Anterior cingulate cortex (tissue), 58 donors: Measurements from ENCODE around the gene TCEA2.

ENCODE experiments used
- DNase-seq, 58 donors: peaks; one replicate each; lab custom pipeline; 2025; lab: John Stamatoyannopoulos, UW

TCEA2 gene

DNA sequence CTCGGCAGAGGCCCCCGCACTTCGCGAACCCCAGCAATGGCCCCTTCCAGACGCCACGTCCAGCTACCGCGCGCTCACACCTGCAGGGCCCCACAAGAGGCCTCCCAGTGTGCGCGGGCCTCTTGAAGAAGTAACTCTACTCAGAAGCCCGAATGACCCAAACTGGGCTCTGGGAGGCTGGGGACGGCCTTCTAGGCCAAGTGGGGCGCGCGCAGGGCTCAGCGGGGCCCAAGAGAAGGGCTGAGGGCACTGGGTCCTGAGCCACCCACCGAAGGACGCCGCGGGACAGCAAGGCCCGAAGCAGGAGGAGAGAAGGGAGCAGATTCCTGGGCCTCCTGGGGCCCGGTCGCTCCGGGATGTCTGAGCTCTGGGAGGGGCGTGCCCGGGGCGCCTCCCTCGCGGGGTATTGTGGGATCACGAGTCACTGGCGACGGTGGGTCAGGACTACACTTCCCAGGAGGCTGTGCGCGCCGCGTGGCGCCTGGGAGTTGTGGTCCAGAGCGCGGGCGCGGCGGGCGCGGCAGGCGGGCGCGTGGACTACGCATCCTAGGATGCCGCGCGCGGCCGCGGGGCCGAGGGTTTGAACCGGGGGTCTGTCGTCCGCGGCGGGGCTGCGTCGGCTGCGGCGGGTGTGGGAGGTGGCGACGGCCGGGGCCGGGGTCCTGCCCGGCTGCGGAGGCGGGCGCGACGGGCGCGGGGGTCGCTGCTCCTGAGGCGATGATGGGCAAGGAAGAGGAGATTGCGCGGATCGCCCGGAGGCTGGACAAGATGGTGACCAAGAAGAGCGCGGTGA is at the start of gene TCEA2:
TCEA2 (plus strand) TSS at position 603 of the 793 bp plus-strand sequence; CDS start at position 718, 115 bp downstream.
- DNase-seq: peak; percentile 73 to 99 (median 95)

DNA sequence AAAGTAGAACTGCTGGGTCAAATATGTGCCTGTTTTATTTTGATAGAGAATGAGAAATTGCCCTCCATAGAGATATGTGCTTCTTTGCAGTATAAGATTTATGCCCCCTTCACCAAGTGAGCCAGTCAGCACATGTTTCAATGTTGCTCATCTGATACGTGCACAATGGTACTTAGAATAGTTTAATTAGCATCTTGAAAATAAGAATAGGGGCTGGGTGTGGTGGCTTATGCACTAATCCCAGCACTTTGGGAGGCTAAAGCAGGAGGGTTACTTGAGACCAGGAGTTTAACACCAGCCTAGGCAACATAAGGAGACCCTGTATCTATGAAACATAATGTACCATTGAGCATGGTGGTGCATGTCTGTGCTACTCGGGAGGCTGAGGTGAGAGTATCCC is 47.4 kb upstream of the TCEA2 start:
- no peak for DNase-seq

DNA sequence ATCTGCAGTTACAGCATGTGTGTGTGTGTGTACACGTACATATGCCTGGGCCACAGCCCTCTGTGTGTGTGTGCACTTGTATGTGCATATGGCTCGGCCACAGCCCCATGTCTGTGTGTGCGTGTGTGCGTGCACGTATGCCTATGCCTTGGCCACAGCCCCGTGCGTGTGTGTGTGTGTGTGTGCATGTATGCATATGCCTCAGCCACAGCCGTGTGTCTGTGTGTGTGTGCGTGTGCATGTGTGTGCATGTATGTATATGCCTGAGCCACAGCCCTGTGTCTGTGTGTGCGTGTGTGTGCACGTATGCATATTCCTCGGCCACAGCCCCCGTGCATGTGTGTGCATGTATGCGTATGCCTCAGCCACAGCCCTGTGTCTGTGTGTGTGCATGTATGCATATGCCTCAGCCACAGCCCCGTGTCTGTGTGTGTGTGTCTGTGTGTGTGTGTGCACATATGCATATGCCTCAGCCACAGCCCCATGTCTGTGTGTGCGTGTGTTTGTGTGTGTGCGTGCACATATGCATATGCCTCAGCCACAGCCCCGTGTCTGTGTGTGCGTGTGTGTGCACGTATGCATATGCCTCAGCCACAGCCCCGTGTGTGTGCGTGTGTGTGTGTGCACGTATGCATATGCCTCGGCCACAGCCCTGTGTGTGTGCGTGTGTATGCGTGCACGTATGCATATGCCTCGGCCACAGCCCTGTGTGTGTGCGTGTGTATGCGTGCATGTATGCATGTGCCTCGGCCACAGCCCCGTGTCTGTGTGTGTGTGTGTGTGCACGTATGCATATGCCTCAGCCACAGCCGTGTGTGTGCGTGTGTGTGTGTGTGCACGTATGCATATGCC is 41.6 kb upstream of the TCEA2 start:
- DNase-seq: no peak

DNA sequence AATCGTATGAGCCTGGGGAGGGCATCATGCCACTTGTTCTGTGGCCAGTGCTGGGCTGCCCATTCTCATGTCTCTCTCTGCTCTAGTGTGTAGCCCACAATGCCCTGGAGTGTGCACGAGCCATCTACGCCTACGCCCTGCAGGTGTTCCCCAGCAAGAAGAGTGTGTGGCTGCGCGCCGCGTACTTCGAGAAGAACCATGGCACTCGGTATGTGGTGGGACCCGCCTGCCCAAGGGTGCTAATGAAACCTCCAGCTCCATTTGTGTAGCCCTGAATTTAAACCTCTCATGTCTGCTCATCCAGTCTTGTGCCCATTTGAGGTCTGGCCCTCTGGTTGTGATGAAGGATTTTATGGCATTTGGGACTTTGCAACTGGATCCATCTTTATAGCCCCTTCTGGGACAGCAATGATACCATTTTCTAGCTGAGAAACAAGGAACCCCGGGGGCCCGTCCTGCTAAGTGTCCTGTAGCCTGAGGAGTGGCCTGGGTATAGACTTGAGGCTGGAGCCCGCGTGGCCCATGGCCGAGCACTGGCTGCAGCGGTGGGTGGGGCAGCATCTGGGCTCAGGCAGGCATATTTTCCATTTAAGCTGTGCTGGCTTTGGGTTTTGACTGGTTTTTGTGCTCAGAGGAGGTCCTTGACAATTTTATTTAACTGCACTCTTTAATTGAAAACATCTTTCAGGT is 40.2 kb upstream of the TCEA2 start:
- no peak for DNase-seq

DNA sequence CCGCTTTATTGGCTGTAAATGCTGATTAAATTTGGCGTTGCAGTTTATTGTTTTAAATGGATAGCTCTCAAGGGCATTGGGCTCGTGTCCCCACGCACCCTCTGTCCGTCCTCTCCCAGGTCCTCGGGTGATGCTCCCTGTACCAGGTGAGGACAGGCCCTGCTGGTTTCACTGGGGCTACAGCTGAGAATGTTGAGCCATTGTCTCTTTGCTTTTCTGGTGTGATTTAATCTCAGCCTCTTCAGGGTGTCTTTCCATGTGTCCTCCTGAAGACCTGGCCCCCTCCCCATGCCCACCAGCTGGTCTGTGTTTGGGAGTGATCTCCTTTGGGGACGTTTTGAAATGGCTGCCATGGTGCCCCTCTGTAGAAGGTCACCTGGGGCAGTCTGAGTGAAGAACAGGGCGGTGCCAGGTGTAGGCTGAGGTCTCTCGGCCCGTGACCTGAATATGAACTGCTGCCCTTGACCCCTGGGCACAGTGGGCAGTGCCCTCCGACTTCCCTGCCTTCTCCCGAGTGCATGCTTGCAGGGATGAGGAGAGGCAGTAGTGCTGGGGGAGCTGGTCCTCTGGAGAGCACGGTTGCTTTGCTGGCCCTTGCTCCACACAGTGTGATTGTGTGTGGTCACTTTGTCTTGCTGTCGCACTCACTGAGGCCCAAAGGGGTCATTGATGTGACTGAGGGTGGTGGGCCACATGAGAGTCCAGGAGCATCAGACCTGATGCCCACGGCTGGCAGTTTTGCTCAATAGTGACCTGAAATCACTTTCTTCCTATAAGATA is 39.4 kb upstream of the TCEA2 start:
- DNase-seq: no peak

DNA sequence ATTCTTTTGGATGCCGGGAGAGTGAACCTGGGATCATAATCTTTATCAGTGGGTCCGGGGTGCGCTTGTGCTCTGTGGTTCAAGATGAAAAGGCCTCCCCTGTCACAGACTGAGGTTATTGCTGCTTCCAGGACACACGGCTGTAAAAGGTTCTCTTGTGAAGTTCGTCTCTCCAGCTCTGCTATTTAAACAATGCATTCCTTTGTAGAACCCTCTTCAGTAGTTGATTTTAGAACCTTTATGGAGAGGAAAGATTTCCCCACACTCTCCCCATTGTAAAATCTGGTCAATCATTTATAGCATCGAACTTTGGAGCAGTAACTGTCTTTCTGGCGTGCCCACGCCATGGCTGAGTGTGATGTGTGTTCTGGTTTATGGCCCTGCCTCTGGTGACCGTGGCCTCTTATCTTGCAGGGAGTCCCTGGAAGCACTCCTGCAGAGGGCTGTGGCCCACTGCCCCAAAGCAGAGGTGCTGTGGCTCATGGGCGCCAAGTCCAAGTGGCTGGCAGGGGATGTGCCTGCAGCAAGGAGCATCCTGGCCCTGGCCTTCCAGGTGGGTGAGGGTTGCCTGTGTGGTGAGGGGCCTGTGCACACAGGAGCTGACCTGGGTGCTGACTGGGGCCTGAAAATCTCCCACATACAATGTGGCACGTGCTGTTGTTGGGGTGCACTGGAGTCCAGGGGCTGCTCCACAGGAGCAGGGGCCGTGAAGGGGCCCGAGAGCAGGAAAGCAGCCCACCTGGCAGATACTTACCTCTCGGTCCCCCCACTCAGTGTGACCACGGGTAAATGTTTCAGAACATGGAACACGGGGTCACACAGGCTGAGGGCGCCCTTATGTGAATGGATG is 38.6 kb upstream of the TCEA2 start:
- DNase-seq: no peak

DNA sequence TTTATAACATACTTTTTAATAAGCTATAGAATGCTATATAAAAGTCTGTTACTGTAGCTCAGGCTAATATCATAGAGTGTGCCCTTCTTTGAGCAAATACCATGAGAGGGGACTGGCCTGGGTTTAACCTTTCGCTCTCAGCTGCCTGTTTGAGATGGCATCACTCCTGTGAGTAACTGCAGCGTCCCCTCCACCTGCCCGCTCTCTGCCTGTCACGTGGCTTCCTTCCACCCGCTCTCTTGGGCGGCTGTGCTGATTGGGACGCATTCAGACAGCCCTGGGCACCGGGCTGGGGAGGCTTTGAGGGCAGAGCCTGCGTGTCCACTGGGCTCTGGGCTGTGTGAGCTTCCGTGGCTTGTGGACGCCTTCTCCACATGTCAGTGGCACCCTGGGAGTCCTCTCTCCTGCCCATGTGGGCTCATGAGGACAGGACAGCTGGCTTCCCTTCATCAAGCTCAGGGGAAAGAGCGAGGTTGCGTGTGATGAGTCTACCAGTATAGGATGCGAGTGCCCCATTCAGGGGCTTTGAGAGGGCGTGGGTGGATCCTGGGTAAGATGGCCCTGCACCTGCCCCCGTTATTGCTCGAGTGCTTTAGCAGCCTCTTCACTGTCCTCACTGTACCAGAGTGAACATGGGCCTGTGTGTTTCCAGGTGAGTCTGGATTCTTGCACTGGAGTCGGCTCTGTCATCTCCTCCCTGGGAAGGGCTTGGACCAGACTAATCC is 37.7 kb upstream of the TCEA2 start:
- no peak for DNase-seq

DNA sequence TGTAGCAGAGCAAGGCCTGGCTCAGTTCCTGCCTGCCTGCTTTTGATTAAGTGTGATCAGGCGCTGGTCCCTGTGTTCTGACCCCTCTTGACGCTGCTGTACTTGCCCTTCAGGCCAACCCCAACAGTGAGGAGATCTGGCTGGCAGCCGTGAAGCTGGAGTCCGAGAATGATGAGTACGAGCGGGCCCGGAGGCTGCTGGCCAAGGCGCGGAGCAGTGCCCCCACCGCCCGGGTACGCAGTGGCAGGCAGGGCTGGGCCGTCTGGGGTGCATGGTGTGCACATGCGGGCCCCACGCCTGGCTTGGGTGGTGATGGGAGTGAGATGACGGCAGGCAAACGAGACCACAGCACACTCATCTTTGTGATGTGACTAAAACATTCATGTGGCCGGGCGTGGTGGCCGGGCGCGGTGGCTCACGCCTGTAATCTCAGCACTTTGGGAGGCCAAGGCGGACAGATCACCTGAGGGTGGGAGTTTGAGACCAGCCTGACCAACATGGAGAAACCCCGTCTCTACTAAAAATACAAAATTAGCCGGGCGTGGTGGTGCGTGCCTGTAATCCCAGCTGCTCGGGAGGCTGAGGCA is 37.1 kb upstream of the TCEA2 start:
- DNase-seq: no peak

DNA sequence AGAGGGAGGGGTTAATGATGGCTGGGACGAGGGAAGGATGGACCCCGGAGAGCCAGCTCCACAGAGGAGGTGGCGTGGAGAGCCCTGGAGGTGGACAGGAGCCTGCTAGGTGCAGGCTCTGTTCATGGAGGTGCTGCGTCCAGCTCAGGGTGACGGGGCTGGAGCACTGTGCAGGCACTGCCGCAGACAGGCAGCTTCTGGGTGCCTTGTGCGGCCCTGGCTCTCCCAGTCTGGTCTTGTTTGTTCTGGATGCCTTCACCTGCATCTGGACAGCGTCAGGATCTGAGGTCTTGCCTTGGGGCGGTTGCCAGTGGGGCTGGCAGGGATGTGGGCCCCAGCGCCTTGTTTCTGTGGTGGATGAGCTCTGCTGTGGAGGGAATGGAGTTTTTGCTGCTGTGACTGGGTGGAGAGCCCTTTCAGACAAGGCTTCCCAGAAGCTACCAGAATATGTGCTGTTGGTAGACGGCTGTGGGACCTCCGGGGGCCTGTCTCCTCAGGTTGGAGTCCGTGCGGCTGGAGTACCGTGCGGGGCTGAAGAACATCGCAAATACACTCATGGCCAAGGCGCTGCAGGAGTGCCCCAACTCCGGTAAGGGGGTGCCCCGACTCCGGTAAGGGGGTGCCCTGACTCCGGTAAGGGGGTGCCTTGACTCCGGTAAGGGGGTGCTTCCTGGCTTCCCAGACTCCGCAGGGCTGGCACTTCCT is 34.9 kb upstream of the TCEA2 start:
- DNase-seq: no peak

DNA sequence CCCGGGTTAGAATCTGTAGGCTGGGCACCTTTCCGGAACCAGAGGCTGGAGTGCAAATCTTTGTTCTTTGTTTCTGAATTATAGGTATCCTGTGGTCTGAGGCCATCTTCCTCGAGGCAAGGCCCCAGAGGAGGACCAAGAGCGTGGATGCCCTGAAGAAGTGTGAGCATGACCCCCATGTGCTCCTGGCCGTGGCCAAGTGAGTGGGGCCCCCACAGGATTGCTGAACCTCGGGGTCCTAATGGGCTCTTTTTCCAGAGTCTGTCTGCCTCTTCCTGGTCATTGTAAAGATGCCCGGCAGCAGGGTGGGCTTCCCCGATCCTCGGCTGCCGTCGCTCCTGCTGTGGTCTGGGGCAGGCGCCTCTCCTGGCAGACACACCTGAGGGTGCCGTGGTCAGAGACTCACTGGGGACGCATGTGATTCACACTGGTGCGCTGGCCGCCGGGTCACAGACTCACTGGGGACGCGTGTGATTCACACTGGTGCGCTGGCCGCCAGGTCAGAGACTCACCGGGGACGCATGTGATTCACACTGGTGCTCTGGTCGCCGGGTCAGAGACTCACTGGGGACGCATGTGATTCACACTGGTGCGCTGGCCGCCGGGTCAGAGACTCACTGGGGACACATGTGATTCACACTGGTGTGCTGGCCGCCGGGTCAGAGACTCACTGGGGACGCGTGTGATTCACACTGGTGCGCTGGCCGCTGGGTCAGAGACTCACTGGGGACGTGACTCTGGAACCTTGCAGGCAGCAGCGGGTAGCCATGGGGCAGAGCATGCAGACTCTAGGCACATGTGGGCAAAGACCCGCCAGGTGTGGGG is 33.5 kb upstream of the TCEA2 start:
- DNase-seq: no peak

DNA sequence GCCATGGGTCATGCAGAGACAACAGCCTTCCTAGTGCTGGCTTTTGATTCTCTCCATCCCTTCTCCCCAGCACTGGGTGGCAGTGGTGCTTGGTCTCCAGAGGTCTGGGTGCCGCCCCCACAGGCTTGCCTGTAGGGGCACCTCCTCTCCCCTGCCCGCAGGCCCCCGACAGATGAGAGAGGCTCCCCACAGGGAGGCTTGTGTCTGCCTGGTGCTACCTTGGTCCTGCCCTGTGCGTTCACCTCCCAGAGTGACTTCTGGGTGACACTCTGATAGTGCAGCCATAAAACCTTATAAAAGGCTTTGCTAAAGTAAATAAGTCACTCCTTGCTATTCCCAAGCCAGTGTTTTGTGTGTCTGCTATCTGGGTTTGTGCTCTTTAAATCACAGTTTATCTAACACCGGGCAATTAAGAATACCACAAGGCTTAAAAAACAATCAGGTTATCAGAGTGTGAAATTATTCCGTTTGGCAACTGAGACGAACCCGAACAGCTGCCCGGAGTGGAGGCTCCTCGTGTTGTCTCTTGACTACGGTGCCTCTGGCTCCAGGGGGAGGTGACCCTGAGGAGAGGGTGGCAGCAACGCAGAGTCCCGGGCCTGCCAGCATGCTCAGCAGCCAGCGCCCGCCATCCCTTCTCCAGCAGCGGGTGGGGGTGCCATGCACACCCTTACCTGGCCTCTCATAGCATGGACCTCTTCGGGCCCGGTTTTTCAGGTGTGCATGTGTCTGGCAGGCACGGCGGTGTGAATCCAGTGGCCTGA is 32.4 kb upstream of the TCEA2 start:
- no peak for DNase-seq

DNA sequence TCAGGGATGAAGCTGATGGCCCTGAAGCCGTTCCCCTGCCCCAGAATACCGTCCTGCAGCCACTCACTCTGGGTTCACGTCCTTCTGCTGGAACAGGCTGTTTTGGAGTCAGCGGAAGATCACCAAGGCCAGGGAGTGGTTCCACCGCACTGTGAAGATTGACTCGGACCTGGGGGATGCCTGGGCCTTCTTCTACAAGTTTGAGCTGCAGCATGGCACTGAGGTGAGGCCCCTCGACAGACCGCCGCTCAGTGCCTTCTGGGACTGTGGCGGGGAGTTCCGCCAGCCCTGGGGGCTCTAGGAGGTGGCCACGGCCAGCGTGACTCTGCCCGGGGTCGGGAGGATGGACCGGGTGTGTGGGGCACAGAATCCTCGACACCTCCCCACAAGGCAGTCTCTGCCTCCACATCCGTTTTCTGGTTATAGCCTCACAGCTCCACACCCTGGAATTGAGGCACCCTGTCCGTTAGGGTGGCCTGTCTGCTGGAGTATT is 31.1 kb upstream of the TCEA2 start:
- DNase-seq: no peak

DNA sequence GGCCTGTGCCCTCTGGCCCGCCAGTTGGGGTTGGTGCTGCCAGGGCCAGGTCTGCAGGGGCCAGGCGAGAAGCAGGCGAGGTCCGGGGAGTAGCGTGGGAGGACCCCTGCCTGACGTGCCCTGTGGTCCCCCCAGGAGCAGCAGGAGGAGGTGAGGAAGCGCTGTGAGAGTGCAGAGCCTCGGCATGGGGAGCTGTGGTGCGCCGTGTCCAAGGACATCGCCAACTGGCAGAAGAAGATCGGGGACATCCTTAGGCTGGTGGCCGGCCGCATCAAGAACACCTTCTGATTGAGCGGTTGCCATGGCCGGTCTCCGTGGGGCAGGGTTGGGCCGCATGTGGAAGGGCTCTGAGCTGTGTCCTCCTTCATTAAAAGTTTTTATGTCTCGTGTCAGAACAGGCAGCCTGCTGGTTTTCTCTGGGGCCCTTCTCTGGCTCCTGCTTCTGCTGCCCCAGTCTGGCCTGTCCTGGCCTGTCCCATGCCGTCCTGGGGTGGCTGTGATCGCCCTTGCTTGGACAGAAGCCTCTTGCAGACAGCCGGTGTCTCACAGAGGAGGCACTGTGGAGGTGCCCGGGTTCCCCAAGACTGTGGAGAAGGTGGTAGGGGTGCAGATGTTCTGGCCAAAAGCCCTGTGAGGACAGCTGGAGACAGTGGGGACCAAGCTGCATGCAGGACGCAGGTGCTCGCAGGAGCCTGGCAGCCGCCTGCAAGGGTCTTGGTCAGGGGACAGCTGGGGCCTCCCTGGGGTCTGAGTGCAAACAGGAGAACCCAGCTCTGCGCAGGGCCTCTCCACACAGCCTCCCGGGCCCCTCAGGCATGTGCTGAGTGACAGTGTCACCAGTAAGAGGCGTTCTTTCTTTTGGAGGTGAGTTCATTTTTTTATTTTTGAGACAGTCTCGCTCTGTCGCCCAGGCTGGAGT is 30.0 kb upstream of the TCEA2 start:
- DNase-seq: no peak

DNA sequence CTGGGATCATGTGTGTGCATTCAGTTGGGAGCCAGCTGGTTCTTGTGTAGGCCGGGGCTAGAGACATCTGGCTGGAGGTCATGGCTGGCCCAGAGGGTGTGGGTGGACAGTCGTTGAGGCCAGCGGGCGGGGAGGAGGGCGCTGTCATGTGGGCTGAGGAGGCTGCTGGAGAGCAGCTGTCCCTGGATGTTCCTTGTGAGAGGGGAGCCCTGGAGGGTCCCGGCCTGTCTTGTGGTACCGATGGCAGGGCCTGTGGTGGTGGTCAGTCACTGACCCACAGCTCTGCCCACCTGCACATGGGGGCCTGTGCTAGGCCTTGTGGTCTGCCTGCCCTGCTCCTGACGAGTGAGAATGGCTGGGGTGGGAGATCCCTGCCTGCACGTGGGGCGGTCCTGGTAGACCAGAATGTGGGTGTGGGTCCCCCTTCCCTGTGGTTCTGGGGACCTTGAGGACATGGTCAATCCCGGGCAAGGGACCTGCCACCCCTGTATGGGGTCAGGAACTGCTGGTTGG is 29.0 kb upstream of the TCEA2 start:
- DNase-seq: no peak
